ENCODE measurements around the gene ZNF584. TPM values are rescaled to one million over a fixed set of nuclear protein-coding genes. Genes with fewer than 3 reads are reported as not detected.

The ZNF584 gene
- total RNA-seq, 6 experiments from 2014 or later, result 13.3 to 15.0 (median 14.0) TPM

- TF ChIP-seq, protein P1, sequence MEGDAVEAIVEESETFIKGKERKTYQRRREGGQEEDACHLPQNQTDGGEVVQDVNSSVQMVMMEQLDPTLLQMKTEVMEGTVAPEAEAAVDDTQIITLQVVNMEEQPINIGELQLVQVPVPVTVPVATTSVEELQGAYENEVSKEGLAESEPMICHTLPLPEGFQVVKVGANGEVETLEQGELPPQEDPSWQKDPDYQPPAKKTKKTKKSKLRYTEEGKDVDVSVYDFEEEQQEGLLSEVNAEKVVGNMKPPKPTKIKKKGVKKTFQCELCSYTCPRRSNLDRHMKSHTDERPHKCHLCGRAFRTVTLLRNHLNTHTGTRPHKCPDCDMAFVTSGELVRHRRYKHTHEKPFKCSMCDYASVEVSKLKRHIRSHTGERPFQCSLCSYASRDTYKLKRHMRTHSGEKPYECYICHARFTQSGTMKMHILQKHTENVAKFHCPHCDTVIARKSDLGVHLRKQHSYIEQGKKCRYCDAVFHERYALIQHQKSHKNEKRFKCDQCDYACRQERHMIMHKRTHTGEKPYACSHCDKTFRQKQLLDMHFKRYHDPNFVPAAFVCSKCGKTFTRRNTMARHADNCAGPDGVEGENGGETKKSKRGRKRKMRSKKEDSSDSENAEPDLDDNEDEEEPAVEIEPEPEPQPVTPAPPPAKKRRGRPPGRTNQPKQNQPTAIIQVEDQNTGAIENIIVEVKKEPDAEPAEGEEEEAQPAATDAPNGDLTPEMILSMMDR (IDR thresholded peaks at IDR 0.05), result no peak
- H3K27me3 Mint-ChIP-seq (ENCODE audit: insufficient read depth), result peaks cover 2% of the 10 kb centered on the region
- no peaks in the 10 kb centered on the region; the same call in 1 of the 2 replicates for H3K36me3 Mint-ChIP-seq (ENCODE audit: low read depth)
- peaks cover 5% of the 10 kb centered on the region for H3K4me1 Mint-ChIP-seq (ENCODE audit: low read depth)
- H3K27ac Mint-ChIP-seq, result no peak overlapping the region
- no peak overlapping the region for H3K4me3 Mint-ChIP-seq
- peaks cover 4% of the 10 kb centered on the region; the same call in 1 of the 2 replicates for H3K9me3 Mint-ChIP-seq
- no peak for DNase-seq
These were observed 41.6 kb upstream of the ZNF584 start for GRCh38 chr19:58366585-58367430.

DNA sequence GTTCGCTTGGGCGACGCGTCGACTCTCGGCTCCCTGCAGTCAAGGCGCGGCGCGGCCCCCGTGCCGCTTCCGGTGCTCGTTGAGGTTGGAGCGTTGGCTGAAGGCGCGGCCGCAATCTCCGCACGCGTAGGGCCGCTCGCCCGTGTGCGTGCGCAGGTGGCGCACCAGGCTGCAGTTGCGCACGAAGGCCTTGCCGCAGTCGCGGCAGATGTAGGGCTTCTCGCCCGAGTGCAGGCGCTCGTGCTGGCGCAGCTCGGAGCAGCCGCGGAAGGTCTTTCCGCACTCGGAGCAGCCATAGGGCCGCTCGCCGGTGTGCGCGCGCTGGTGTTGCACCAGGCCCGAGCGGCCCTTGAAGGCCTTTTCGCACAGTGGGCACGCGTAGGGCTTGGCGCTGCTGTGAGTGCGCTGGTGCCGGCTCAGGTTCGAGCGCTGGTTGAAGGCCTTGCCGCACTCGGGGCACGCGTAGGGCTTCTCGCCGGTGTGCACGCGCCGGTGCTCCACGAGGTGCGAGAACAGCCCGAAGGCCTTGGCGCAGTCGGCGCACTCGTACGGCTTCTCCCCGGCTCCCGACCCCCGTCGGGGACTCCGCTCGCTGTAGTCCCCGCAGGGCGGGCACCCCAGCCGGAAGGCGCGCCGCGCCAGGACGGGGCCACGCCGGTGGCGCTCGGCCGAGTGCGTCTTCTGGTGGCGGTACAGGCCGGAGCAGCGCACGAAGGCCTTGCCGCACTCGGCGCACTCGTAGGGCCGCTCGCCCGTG, 40.6 kb upstream of the ZNF584 start:
- no peaks in the 10 kb centered on the region for H3K4me1 Mint-ChIP-seq (ENCODE audit: low read depth)
- H3K27me3 Mint-ChIP-seq (ENCODE audit: insufficient read depth), result no peaks in the 10 kb centered on the region; the same call in 1 of the 2 replicates
- no peak for DNase-seq
- no peak overlapping the region for H3K4me3 Mint-ChIP-seq
- no peaks in the 10 kb centered on the region for H3K36me3 Mint-ChIP-seq (ENCODE audit: low read depth)
- peaks cover 4% of the 10 kb centered on the region; the same call in 1 of the 2 replicates for H3K9me3 Mint-ChIP-seq
- H3K27ac Mint-ChIP-seq, result no peak overlapping the region
- TF ChIP-seq, protein P1 (IDR thresholded peaks at IDR 0.05), result no peak

- Mint-ChIP-seq H3K36me3 (ENCODE audit: low read depth) (no peaks in the 10 kb centered on the region), H3K4me1 (ENCODE audit: low read depth) (no peaks in the 10 kb centered on the region), H3K4me3 (no peak overlapping the region), H3K27me3 (ENCODE audit: insufficient read depth) (no peaks in the 10 kb centered on the region; the same call in 1 of the 2 replicates), H3K9me3 (peaks cover 4% of the 10 kb centered on the region; the same call in 1 of the 2 replicates), H3K27ac (no peak overlapping the region)
- TF ChIP-seq, protein P1 (IDR thresholded peaks at IDR 0.05), result no peak
- no peak for DNase-seq
These were observed 39.7 kb upstream of the ZNF584 start for GRCh38 chr19:58368561-58369360.

DNA sequence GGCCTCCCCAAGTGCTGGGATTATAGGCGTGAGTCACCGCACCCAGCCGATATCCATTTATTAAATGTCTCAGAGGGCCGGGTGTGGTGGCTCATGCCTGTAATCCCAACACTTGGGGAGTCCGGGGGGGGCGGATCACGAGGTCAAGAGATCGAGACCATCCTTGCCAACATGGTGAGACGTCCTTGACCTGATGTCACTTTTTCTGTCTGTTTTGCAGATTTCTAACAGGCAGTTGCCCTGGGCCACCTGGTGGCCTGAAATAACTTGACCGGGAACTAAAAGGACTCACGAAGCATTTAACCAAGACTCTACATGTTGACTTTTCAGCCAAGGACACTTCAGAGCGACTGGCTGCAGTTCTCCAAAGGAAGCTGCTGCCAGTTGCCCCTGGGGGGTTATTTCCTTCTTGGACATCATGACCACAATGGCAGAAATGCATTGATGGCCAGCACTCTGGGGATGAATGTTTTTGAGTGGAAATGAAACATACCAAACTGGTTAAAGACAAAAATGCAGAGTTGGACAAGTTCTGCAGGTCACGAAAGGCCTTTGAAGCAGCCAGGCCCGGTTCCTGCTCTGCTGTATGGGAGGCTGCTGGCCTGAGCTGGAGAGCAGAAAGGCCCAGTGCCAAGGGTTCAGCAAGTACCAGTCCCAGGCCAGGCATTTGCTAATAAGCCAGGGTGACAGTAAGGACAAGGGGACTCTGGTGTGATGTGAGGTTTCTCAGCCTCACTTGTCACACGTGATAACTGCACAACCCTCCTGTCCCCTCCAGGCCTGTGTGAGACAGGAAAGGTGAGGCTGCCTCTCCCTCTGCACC, 35.9 kb upstream of the ZNF584 start:
- no peaks in the 10 kb centered on the region for H3K4me1 Mint-ChIP-seq (ENCODE audit: low read depth)
- H3K4me3 Mint-ChIP-seq, result no peak overlapping the region
- no peak overlapping the region for H3K27ac Mint-ChIP-seq
- no peak for DNase-seq
- TF ChIP-seq, protein P1 (IDR thresholded peaks at IDR 0.05), result peak; percentile 63
- no peaks in the 10 kb centered on the region for H3K9me3 Mint-ChIP-seq
- no peaks in the 10 kb centered on the region for H3K36me3 Mint-ChIP-seq (ENCODE audit: low read depth)
- H3K27me3 Mint-ChIP-seq (ENCODE audit: insufficient read depth), result peaks cover 1% of the 10 kb centered on the region; the same call in 1 of the 2 replicates
